PC-9 (cell line): ENCODE results near the gene FAM217B.

Experiments used
- EZH2 ChIP-seq: fragments of 200-600 bp; sonication (generic); IDR thresholded peaks from 2 replicates; pipeline ENCODE4 v1.8.0; 2017; ENCODE audit warnings: antibody characterized with exemption, low read depth
- TF ChIP-seq, protein P1 (sequence below): fragments of 200-600 bp; sonication (generic); conservative IDR thresholded peaks from 2 replicates; pipeline ENCODE4 v1.6.1; 2017; ENCODE audit warnings: mixed run types, antibody characterized with exemption, mild to moderate bottlenecking, moderate library complexity

DNA sequence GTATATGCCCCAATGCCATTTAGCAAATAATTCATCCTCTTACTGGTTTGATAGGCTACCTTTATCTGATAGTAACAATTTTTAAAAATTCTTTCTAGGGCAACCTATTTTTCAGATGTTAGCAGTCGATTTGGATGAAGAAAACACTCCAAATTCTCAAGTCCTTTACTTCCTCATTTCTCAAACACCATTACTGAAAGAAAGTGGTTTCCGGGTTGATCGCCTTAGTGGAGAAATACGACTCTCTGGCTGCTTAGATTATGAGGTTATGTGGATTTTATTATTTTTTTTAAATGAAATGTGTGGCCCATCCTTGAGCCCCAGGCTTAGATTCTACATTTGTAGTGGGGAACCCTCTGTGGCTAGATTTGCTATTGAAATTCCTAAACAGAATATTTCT is 44.4 kb downstream of the FAM217B start:
- TF ChIP-seq EZH2 = no peak
- TF ChIP-seq, protein P1, sequence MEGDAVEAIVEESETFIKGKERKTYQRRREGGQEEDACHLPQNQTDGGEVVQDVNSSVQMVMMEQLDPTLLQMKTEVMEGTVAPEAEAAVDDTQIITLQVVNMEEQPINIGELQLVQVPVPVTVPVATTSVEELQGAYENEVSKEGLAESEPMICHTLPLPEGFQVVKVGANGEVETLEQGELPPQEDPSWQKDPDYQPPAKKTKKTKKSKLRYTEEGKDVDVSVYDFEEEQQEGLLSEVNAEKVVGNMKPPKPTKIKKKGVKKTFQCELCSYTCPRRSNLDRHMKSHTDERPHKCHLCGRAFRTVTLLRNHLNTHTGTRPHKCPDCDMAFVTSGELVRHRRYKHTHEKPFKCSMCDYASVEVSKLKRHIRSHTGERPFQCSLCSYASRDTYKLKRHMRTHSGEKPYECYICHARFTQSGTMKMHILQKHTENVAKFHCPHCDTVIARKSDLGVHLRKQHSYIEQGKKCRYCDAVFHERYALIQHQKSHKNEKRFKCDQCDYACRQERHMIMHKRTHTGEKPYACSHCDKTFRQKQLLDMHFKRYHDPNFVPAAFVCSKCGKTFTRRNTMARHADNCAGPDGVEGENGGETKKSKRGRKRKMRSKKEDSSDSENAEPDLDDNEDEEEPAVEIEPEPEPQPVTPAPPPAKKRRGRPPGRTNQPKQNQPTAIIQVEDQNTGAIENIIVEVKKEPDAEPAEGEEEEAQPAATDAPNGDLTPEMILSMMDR = no peak
